ENCODE measurements around the gene UIMC1.
"Not testable (repeated sequence)": the region's sequence is repeated elsewhere in the genome, so short reads cannot be mapped to it uniquely, and the experiment has no call there.

UIMC1 gene

GRCh38 chr5:177006265-177006972, at the start of gene UIMC1:
Gene UIMC1 (minus strand): TSS chr5:177006779. CDS start chr5:176982615, 24,164 bp downstream.
- peak; percentile 88 for DNase-seq

GRCh38 chr5:177049285-177049684, 42.7 kb upstream of the UIMC1 start:
- DNase-seq: no peak

GRCh38 chr5:177048531-177048930, 42.0 kb upstream of the UIMC1 start:
- DNase-seq: not testable (repeated sequence)

- no peak for DNase-seq
Measured at GRCh38 chr5:177045631-177046030, 39.1 kb upstream of the UIMC1 start.

- DNase-seq: no peak
Measured at GRCh38 chr5:177044641-177045040, 38.1 kb upstream of the UIMC1 start.

GRCh38 chr5:177043958-177044357, 37.4 kb upstream of the UIMC1 start:
- no peak for DNase-seq

- no peak for DNase-seq
Measured at GRCh38 chr5:177043114-177043513, 36.5 kb upstream of the UIMC1 start.

- no peak for DNase-seq
Measured at GRCh38 chr5:177041936-177042335, 35.4 kb upstream of the UIMC1 start.

GRCh38 chr5:177040814-177041420, 34.3 kb upstream of the UIMC1 start:
- DNase-seq: no peak

- DNase-seq: no peak
Measured at GRCh38 chr5:177036921-177037320, 30.3 kb upstream of the UIMC1 start.

- no peak for DNase-seq
Measured at GRCh38 chr5:177036443-177036842, 29.9 kb upstream of the UIMC1 start.

- peak; percentile 48 for DNase-seq
Measured at GRCh38 chr5:177035976-177036375, 29.4 kb upstream of the UIMC1 start.

- DNase-seq: no peak
Measured at GRCh38 chr5:177029498-177029897, 22.9 kb upstream of the UIMC1 start.

GRCh38 chr5:177027665-177028064, 21.1 kb upstream of the UIMC1 start:
- DNase-seq: no peak

- no peak for DNase-seq
Measured at GRCh38 chr5:177025101-177025601, 18.6 kb upstream of the UIMC1 start.

- no peak for DNase-seq
Measured at GRCh38 chr5:177024559-177024958, 18.0 kb upstream of the UIMC1 start.

GRCh38 chr5:177023303-177023664, 16.7 kb upstream of the UIMC1 start:
- no peak for DNase-seq

- peak; percentile 84 for DNase-seq
Measured at GRCh38 chr5:177022386-177023302, 16.1 kb upstream of the UIMC1 start, which contains the start of gene ZNF346. Gene ZNF346 (plus strand): TSS chr5:177022696. CDS start chr5:177022739, 43 bp downstream.

GRCh38 chr5:177020033-177020432, 13.5 kb upstream of the UIMC1 start:
- no peak for DNase-seq

- no peak for DNase-seq
Measured at GRCh38 chr5:177018341-177018740, 11.8 kb upstream of the UIMC1 start.

- DNase-seq: no peak
Measured at GRCh38 chr5:177015156-177015555, 8.6 kb upstream of the UIMC1 start.

GRCh38 chr5:177010153-177010552, 3.6 kb upstream of the UIMC1 start:
- DNase-seq: no peak

GRCh38 chr5:177008716-177009115, 2.1 kb upstream of the UIMC1 start:
- no peak for DNase-seq

Measured in DMS 273 treated with DMSO at 0.1 percent for 48 hours (cell line).